Measurements from ENCODE around the gene IPMK. TPM values are rescaled to one million over a fixed set of nuclear protein-coding genes. Genes with fewer than 3 reads are reported as not detected.
A peak's percentile ranks its signal among the peaks of the same experiment; 100 is the strongest.

IPMK gene
- polyA plus RNA-seq, 1 experiment = 3.1 TPM

- CTCF ChIA-PET = interaction anchor here (0.8 to 1.8 kb wide), 4 partner anchors 22 to 92 kb away, joined by 3 to 12 read pairs (median 5); no protein-coding TSS in a partner anchor
- Histone ChIP-seq H3K4me3 (ENCODE audit: low read depth, low read length) (peak within 1 kb of the TSS; percentile 87), H3K27ac (ENCODE audit: low read depth, low read length) (peak within 1 kb of the TSS; percentile 94), H3K27me3 (ENCODE audit: control insufficient read depth, insufficient read depth, low read length) (no peaks in the 10 kb centered on the region), H3K9me3 (ENCODE audit: control insufficient read depth, insufficient read depth, low read length) (no peaks in the 10 kb centered on the region; the same call in 1 of the 2 replicates)
- TF ChIP-seq CTCF (IDR thresholded peaks at IDR 0.05; ENCODE audit: low read depth, low read length) = no peak
- DNase-seq (ENCODE audit: low read depth, low spot score) = peak; percentile 99
- POLR2A ChIA-PET = interaction anchor here (0.7 to 1.6 kb wide), 3 partner anchors 22 to 81 kb away, joined by 3 to 8 read pairs (median 4); no protein-coding TSS in a partner anchor
Measured at GRCh38 chr10:58268946-58269781, 1.5 kb upstream of the IPMK start, which contains the start of gene CISD1. TSS of gene CISD1 (plus strand) at chr10:58269162. CDS start at chr10:58269274, 112 bp downstream.

- DNase-seq (ENCODE audit: low read depth, low spot score) = no peak
- Histone ChIP-seq H3K27ac (ENCODE audit: low read depth, low read length) (peak overlapping the region; percentile 80), H3K4me3 (ENCODE audit: low read depth, low read length) (peak overlapping the region; percentile 87), H3K9me3 (ENCODE audit: control insufficient read depth, insufficient read depth, low read length) (no peaks in the 10 kb centered on the region; the same call in 1 of the 2 replicates), H3K27me3 (ENCODE audit: control insufficient read depth, insufficient read depth, low read length) (no peaks in the 10 kb centered on the region)
- ChIA-PET CTCF (interaction anchor here (0.8 to 1.8 kb wide), 4 partner anchors 23 to 91 kb away, joined by 3 to 12 read pairs (median 5); no protein-coding TSS in a partner anchor), POLR2A (interaction anchor here (0.7 to 1.6 kb wide), 3 partner anchors 12 to 80 kb away, joined by 3 to 8 read pairs (median 4); no protein-coding TSS in a partner anchor)
- no peak for TF ChIP-seq CTCF (IDR thresholded peaks at IDR 0.05; ENCODE audit: low read depth, low read length)
Measured at GRCh38 chr10:58268454-58268945, 806 bp upstream of the IPMK start.

- peak overlapping the region; percentile 87 for H3K4me3 ChIP-seq (ENCODE audit: low read depth, low read length)
- ChIA-PET POLR2A (interaction anchor here (0.9 kb wide), 1 partner anchor 14 kb away, joined by 4 read pairs; no protein-coding TSS in a partner anchor), CTCF (no interaction called here)
- peak overlapping the region; percentile 83 for H3K27ac ChIP-seq (ENCODE audit: low read depth, low read length)
- DNase-seq (ENCODE audit: low read depth, low spot score) = no peak
- H3K27me3 ChIP-seq (ENCODE audit: control insufficient read depth, insufficient read depth, low read length) = no peaks in the 10 kb centered on the region
- TF ChIP-seq CTCF (IDR thresholded peaks at IDR 0.05; ENCODE audit: low read depth, low read length) = no peak
- H3K9me3 ChIP-seq (ENCODE audit: control insufficient read depth, insufficient read depth, low read length) = no peaks in the 10 kb centered on the region; the same call in 1 of the 2 replicates
Measured at GRCh38 chr10:58266826-58267712, 625 bp downstream of the IPMK start.

GRCh38 chr10:58266003-58266825 lies 1.5 kb downstream of the IPMK start:
- no peak for TF ChIP-seq CTCF (IDR thresholded peaks at IDR 0.05; ENCODE audit: low read depth, low read length)
- DNase-seq (ENCODE audit: low read depth, low spot score) = no peak
- CTCF ChIA-PET = no interaction called here
- Histone ChIP-seq H3K27me3 (ENCODE audit: control insufficient read depth, insufficient read depth, low read length) (no peaks in the 10 kb centered on the region), H3K9me3 (ENCODE audit: control insufficient read depth, insufficient read depth, low read length) (no peaks in the 10 kb centered on the region; the same call in 1 of the 2 replicates), H3K4me3 (ENCODE audit: low read depth, low read length) (peak overlapping the region; percentile 87), H3K27ac (ENCODE audit: low read depth, low read length) (peak overlapping the region; percentile 62)
- POLR2A ChIA-PET = no interaction called here
